ENCODE results near the gene CALML3. TPM values are rescaled to one million over a fixed set of nuclear protein-coding genes. Genes with fewer than 3 reads are reported as not detected.
"Not testable (repeated sequence)": the region's sequence is repeated elsewhere in the genome, so short reads cannot be mapped to it uniquely, and the experiment has no call there.

The CALML3 gene
- total RNA-seq, 1 experiment from 2014 or later: not detected

GRCh38 chr10:5556576-5556975 lies 31.8 kb downstream of the CALML3 start:
- Histone ChIP-seq H3K9me3 (ENCODE audit: low read depth, low read length, poor library complexity, severe bottlenecking) (no peaks in the 10 kb centered on the region), H3K4me3 (ENCODE audit: low read depth, low read length, poor library complexity, severe bottlenecking) (no peak overlapping the region), H3K27ac (ENCODE audit: low read depth, low read length, poor library complexity, severe bottlenecking) (no peak overlapping the region), H3K27me3 (replicated peaks; ENCODE audit: insufficient read depth, low read depth, low read length, poor library complexity) (no peaks in the 10 kb centered on the region), H3K4me1 (ENCODE audit: insufficient read depth, low read length, poor library complexity, severe bottlenecking) (peaks cover 12% of the 10 kb centered on the region), H3K36me3 (ENCODE audit: insufficient read depth, low read length, poor library complexity, severe bottlenecking) (no peaks in the 10 kb centered on the region)
- no TSS peak for BruUV-seq (replicated peaks)
- TF ChIP-seq EZH2 (IDR thresholded peaks at IDR 0.05; ENCODE audit: borderline replicate concordance, low read depth, low read length, poor library complexity, severe bottlenecking) (no peak), CTCF (conservative IDR thresholded peaks at IDR 0.05; ENCODE audit: low read depth, low read length) (no peak)
- DNase-seq (ENCODE audit: low spot score): no peak
- POLR2A ChIA-PET (ENCODE audit: low non-redundant PET): no interaction called here
- intact Hi-C loops (cut with micrococcal nuclease; ENCODE audit: unreplicated experiment): no loop called here
- CTCF ChIA-PET: no interaction called here

GRCh38 chr10:5557040-5557721 lies 32.4 kb downstream of the CALML3 start:
- Histone ChIP-seq H3K4me1 (ENCODE audit: insufficient read depth, low read length, poor library complexity, severe bottlenecking) (peaks cover 12% of the 10 kb centered on the region), H3K4me3 (ENCODE audit: low read depth, low read length, poor library complexity, severe bottlenecking) (no peak overlapping the region), H3K27ac (ENCODE audit: low read depth, low read length, poor library complexity, severe bottlenecking) (no peak overlapping the region), H3K9me3 (ENCODE audit: low read depth, low read length, poor library complexity, severe bottlenecking) (no peaks in the 10 kb centered on the region), H3K36me3 (ENCODE audit: insufficient read depth, low read length, poor library complexity, severe bottlenecking) (no peaks in the 10 kb centered on the region), H3K27me3 (replicated peaks; ENCODE audit: insufficient read depth, low read depth, low read length, poor library complexity) (no peaks in the 10 kb centered on the region)
- ChIA-PET CTCF (no interaction called here), POLR2A (ENCODE audit: low non-redundant PET) (no interaction called here)
- no TSS peak for BruUV-seq (replicated peaks)
- no peak for DNase-seq (ENCODE audit: low spot score)
- no peak for TF ChIP-seq CTCF (conservative IDR thresholded peaks at IDR 0.05; ENCODE audit: low read depth, low read length)
- TF ChIP-seq EZH2 (IDR thresholded peaks at IDR 0.05; ENCODE audit: borderline replicate concordance, low read depth, low read length, poor library complexity, severe bottlenecking): no peak
- intact Hi-C loops (cut with micrococcal nuclease; ENCODE audit: unreplicated experiment): no loop called here

- DNase-seq (ENCODE audit: low spot score): no peak
- ChIA-PET POLR2A (ENCODE audit: low non-redundant PET) (no interaction called here), CTCF (no interaction called here)
- TF ChIP-seq EZH2 (IDR thresholded peaks at IDR 0.05; ENCODE audit: borderline replicate concordance, low read depth, low read length, poor library complexity, severe bottlenecking) (no peak), CTCF (conservative IDR thresholded peaks at IDR 0.05; ENCODE audit: low read depth, low read length) (no peak)
- no peaks in the 10 kb centered on the region for H3K36me3 ChIP-seq (ENCODE audit: insufficient read depth, low read length, poor library complexity, severe bottlenecking)
- no peaks in the 10 kb centered on the region for H3K9me3 ChIP-seq (ENCODE audit: low read depth, low read length, poor library complexity, severe bottlenecking)
- intact Hi-C loops (cut with micrococcal nuclease; ENCODE audit: unreplicated experiment): no loop called here
- no peak overlapping the region for H3K4me3 ChIP-seq (ENCODE audit: low read depth, low read length, poor library complexity, severe bottlenecking)
- H3K4me1 ChIP-seq (ENCODE audit: insufficient read depth, low read length, poor library complexity, severe bottlenecking): peaks cover 12% of the 10 kb centered on the region
- BruUV-seq (replicated peaks): no TSS peak
- no peak overlapping the region for H3K27ac ChIP-seq (ENCODE audit: low read depth, low read length, poor library complexity, severe bottlenecking)
- H3K27me3 ChIP-seq (replicated peaks; ENCODE audit: insufficient read depth, low read depth, low read length, poor library complexity): no peaks in the 10 kb centered on the region
These were observed 33.3 kb downstream of the CALML3 start for GRCh38 chr10:5557799-5558771.

- H3K4me1 ChIP-seq (ENCODE audit: insufficient read depth, low read length, poor library complexity, severe bottlenecking); H3K4me3 ChIP-seq (ENCODE audit: low read depth, low read length, poor library complexity, severe bottlenecking); H3K27ac ChIP-seq (ENCODE audit: low read depth, low read length, poor library complexity, severe bottlenecking); H3K9me3 ChIP-seq (ENCODE audit: low read depth, low read length, poor library complexity, severe bottlenecking); DNase-seq (ENCODE audit: low spot score); BruUV-seq (replicated peaks); intact Hi-C loops (cut with micrococcal nuclease; ENCODE audit: unreplicated experiment); H3K27me3 ChIP-seq (replicated peaks; ENCODE audit: insufficient read depth, low read depth, low read length, poor library complexity); H3K36me3 ChIP-seq (ENCODE audit: insufficient read depth, low read length, poor library complexity, severe bottlenecking); CTCF ChIA-PET; POLR2A ChIA-PET (ENCODE audit: low non-redundant PET): not testable (repeated sequence)
These were observed 34.3 kb downstream of the CALML3 start for GRCh38 chr10:5559022-5559421.

Data from A673 (cell line).